Endothelial cell of umbilical vein (primary cell): ENCODE data around the gene TMEM222. TPM values are rescaled to one million over a fixed set of nuclear protein-coding genes. Genes with fewer than 3 reads are reported as not detected.
A peak's percentile ranks its signal among the peaks of the same experiment; 100 is the strongest.

Source experiments
- BruUV-seq: library from RNA; stranded (reverse); fragments of 400-500 nt; replicated peaks from 2 replicates; lab custom pipeline; 2021; lab: Mats Ljungman, UMichigan
- CTCF ChIA-PET: fragments of 300-600, 350-600 bp; sonication (Branson Sonifier 250); formaldehyde crosslinking; loops from one replicate; lab custom pipeline; 2021; ENCODE audit warnings: antibody characterized with exemption, inconsistent platforms; lab: Charles Lee
- POLR2A ChIA-PET: fragments of 300-600, 350-600 bp; sonication (Branson Sonifier 250); formaldehyde crosslinking; loops from one replicate; lab custom pipeline; 2021; ENCODE audit warnings: antibody characterized with exemption, inconsistent platforms; lab: Charles Lee
- DNase-seq: peaks from one replicate; pipeline ENCODE4 v3.0.0-alpha.2; 2011; ENCODE audit warnings: low read depth, low spot score
- FAIRE-seq: peaks from 2 replicates; lab custom pipeline; 2011; peaks lifted over from hg19 to GRCh38; lab: Jason Lieb, UNC
- H2AFZ ChIP-seq: 2 replicates; pipeline ENCODE4 v1.6.0; 2012; ENCODE audit warnings: low read depth, low read length, control low read depth, inconsistent platforms
- H3K27ac ChIP-seq: 2 replicates; pipeline ENCODE4 v1.5.1; 2011; ENCODE audit warnings: low read depth, mild to moderate bottlenecking, control low read depth, low read length, moderate library complexity; ENCODE audit not compliant: insufficient read depth
- H3K27me3 ChIP-seq, 2 experiments: 2 replicates each; pipeline versions ENCODE4 v1.6.0 to v1.6.1; 2011; ENCODE audit warnings: low read length in 2 of 2, mixed read lengths in 1 of 2; ENCODE audit not compliant: control insufficient read depth in 2 of 2, insufficient read depth in 2 of 2
- H3K36me3 ChIP-seq, 2 experiments: 2 replicates in 1 of 2; 3 replicates in 1 of 2; pipeline ENCODE4 v1.5.1; 2011; ENCODE audit warnings: low read length in 2 of 2, mild to moderate bottlenecking in 1 of 2, moderate library complexity in 1 of 2; ENCODE audit not compliant: control insufficient read depth in 2 of 2, insufficient read depth in 2 of 2; ENCODE audit errors: extremely low read depth in 1 of 2
- H3K4me1 ChIP-seq: 3 replicates; pipeline ENCODE4 v1.5.1; 2011; ENCODE audit warnings: mild to moderate bottlenecking, low read length; ENCODE audit not compliant: control insufficient read depth, insufficient read depth; ENCODE audit errors: extremely low read depth
- H3K4me2 ChIP-seq: 2 replicates; pipeline ENCODE4 v1.6.1; 2011; ENCODE audit warnings: low read length, control low read depth, mixed read lengths; ENCODE audit not compliant: insufficient read depth
- H3K4me3 ChIP-seq, 3 experiments: fragments of 200-600 bp in 1 of 3; sonication (generic), shearing (Covaris generic) in 1 of 3; replicated peaks in 1 of 3; 2 replicates each; pipeline ENCODE4 v1.5.1; 2011 to 2016; ENCODE audit warnings: control low read depth in 3 of 3, low read length in 3 of 3, mild to moderate bottlenecking in 2 of 3, inconsistent platforms in 1 of 3, low read depth in 1 of 3, moderate library complexity in 1 of 3; ENCODE audit not compliant: insufficient read depth in 1 of 3
- H3K79me2 ChIP-seq: 2 replicates; pipeline ENCODE4 v1.6.0; 2012; ENCODE audit warnings: low read length, inconsistent platforms; ENCODE audit not compliant: control insufficient read depth, insufficient read depth
- H3K9ac ChIP-seq: replicated peaks from 2 replicates; pipeline ENCODE3; 2011; ENCODE audit warnings: low read length, control low read depth; ENCODE audit not compliant: insufficient read depth; ENCODE audit errors: extremely low read depth
- H3K9me1 ChIP-seq: replicated peaks from 3 replicates; pipeline ENCODE4 v1.6.0; 2011; ENCODE audit warnings: mild to moderate bottlenecking, low read length; ENCODE audit not compliant: control insufficient read depth, insufficient read depth; ENCODE audit errors: extremely low read depth
- H3K9me3 ChIP-seq: replicated peaks from 2 replicates; pipeline ENCODE4 v1.5.1; 2012; ENCODE audit warnings: low read length, inconsistent platforms; ENCODE audit not compliant: control insufficient read depth, insufficient read depth
- H4K20me1 ChIP-seq: replicated peaks from 2 replicates; pipeline ENCODE3; 2011; ENCODE audit warnings: mild to moderate bottlenecking, low read length; ENCODE audit not compliant: control insufficient read depth, insufficient read depth; ENCODE audit errors: extremely low read depth
- CTCF ChIP-seq, 2 donors: IDR thresholded peaks; 1 replicate in 1 of 2; 2 replicates in 1 of 2; pipeline ENCODE4 v1.5.1; 2011; ENCODE audit warnings: low read length in 2 of 2, mild to moderate bottlenecking in 2 of 2, moderate library complexity in 2 of 2, control low read depth in 1 of 2, inconsistent platforms in 1 of 2, low read depth in 1 of 2; ENCODE audit not compliant: insufficient read depth in 1 of 2; ENCODE audit errors: extremely low read depth in 1 of 2
- MYC ChIP-seq: IDR thresholded peaks from one replicate; pipeline ENCODE4 v1.6.1; 2011; ENCODE audit warnings: mild to moderate bottlenecking, low read depth, low read length
- dilution Hi-C: fragments of 300-500 bp; cut with MboI; formaldehyde crosslinking; loops from one replicate; pipeline ENCODE4 v1.15.0; 2019; ENCODE audit warnings: low sequenced_read_pairs; ENCODE audit not compliant: extremely low pct_ligation_motif_present
- intact Hi-C: fragments of 100-400 bp; cut with micrococcal nuclease; formaldehyde crosslinking; loops from one replicate; pipeline ENCODE4 v1.10.0; 2022
- polyA plus RNA-seq, 4 experiments: library from polyadenylated mRNA; depleted of rRNA in 3 of 4; stranded (reverse) in 3 of 4; unstranded in 1 of 4; fragments of >200 nt; gene quantifications; 2 replicates each; pipeline versions ENCODE4 v1.2.1 to v1.2.3, GENCODE V29; 2011 to 2012; ENCODE audit warnings: missing spikeins in 1 of 4
- total RNA-seq: library from RNA; stranded (reverse); gene quantifications from 2 replicates; pipeline ENCODE4 v1.2.3, GENCODE V29; 2021

Gene TMEM222
- total and polyA plus RNA-seq, 2 donors (not counting 3 experiments of a cell fraction or from before 2014, with no cell fraction given) = 45.8 to 76.1 TPM

GRCh38 chr1:27372808-27373690 is 51.1 kb downstream of the TMEM222 start:
- peak; percentile 36 to 46 for TF ChIP-seq CTCF (IDR thresholded peaks at IDR 0.05; ENCODE audit: extremely low read depth in 1 of 2, insufficient read depth in 1 of 2, low read depth in 1 of 2, low read length in 2 of 2)
- TF ChIP-seq MYC = no peak
- no peaks in the 10 kb centered on the region for H3K36me3 ChIP-seq
- H3K9ac ChIP-seq = no peak overlapping the region

More at GRCh38 chr1:27372808-27373690, 51.1 kb downstream of the TMEM222 start:
- Histone ChIP-seq H4K20me1 (no peaks in the 10 kb centered on the region), H3K9me3 (no peaks in the 10 kb centered on the region), H2AFZ (no peak overlapping the region), H3K79me2 (no peaks in the 10 kb centered on the region), H3K4me2 (no peak overlapping the region), H3K27me3 (no peaks in the 10 kb centered on the region), H3K4me3 (no peak overlapping the region), H3K27ac (no peak overlapping the region), H3K4me1 (no peaks in the 10 kb centered on the region), H3K9me1 (no peaks in the 10 kb centered on the region)
- intact Hi-C loops (no loop called here), dilution Hi-C loops (no loop called here)
- ChIA-PET CTCF (no interaction called here), POLR2A (interaction anchor here (0.6 kb wide), 1 partner anchor 46 kb away, joined by 8 read pairs; no protein-coding TSS in a partner anchor)
- no peak for FAIRE-seq
- no peak for DNase-seq
- no TSS peak for BruUV-seq
